Occipital lobe (tissue), 3 donors: ENCODE data around the gene LASP1NB. TPM values are rescaled to one million over a fixed set of nuclear protein-coding genes. Genes with fewer than 3 reads are reported as not detected.
A peak's percentile ranks its signal among the peaks of the same experiment; 100 is the strongest.
"Not testable (repeated sequence)": the region's sequence is repeated elsewhere in the genome, so short reads cannot be mapped to it uniquely, and the experiment has no call there.

Experiments used
- DNase-seq: peaks from one replicate; lab custom pipeline; 2025; lab: John Stamatoyannopoulos, UW
- small RNA-seq: library from RNA; depleted of rRNA; stranded (forward); fragments of <200 nt; gene quantifications from one replicate; pipeline ENCODE3, GENCODE V24; 2014
- total RNA-seq: library from RNA; depleted of rRNA; stranded (reverse); fragments of >200 nt; gene quantifications from one replicate; pipeline ENCODE4 v1.2.3, GENCODE V29; 2014

The LASP1NB gene

GRCh38 chr17:38959508-38959907, 34.1 kb downstream of the LASP1NB start:
- DNase-seq = no peak

GRCh38 chr17:38960402-38960801, 35.0 kb downstream of the LASP1NB start:
- no peak for DNase-seq

GRCh38 chr17:38961413-38961812, 36.0 kb downstream of the LASP1NB start:
- DNase-seq = no peak

GRCh38 chr17:38967290-38967738, 41.9 kb downstream of the LASP1NB start, which contains the start of gene FBXO47:
Gene FBXO47 (minus strand): TSS chr17:38967403. CDS start chr17:38963025, 4,378 bp downstream.
- DNase-seq = peak; percentile 80

GRCh38 chr17:38969281-38969680, 43.9 kb downstream of the LASP1NB start:
- no peak for DNase-seq

GRCh38 chr17:38970128-38970527, 44.7 kb downstream of the LASP1NB start:
- no peak for DNase-seq

GRCh38 chr17:38970804-38971203, 45.4 kb downstream of the LASP1NB start:
- no peak for DNase-seq

GRCh38 chr17:38976187-38976551, 50.8 kb downstream of the LASP1NB start:
- not testable (repeated sequence) for DNase-seq

GRCh38 chr17:38978180-38978579, 52.8 kb downstream of the LASP1NB start:
- DNase-seq = no peak

Small RNAs within 50 kb of the gene (small RNA-seq; reads per million reads assigned to genes)
- gene MIR6779 = not detected

Other genes with a start within 250 kb of the LASP1NB start
- 18.4 TPM for gene MLLT6, start 220.3 kb upstream of the LASP1NB start, total RNA-seq
- 2.3 TPM for gene CISD3, start 195.3 kb upstream of the LASP1NB start, total RNA-seq
- 4.8 TPM for gene PCGF2, start 177.3 kb upstream of the LASP1NB start, total RNA-seq
- 138 TPM for gene PSMB3, start 172.9 kb upstream of the LASP1NB start, total RNA-seq
- 166 TPM for gene PIP4K2B, start 126.1 kb upstream of the LASP1NB start, total RNA-seq
- 7.8 TPM for gene CWC25, start 100.3 kb upstream of the LASP1NB start, total RNA-seq
- gene RPL23, start 71.9 kb upstream of the LASP1NB start, total RNA-seq = 1,678 TPM
- gene LASP1, start 55.6 kb upstream of the LASP1NB start, total RNA-seq = 49.4 TPM
- gene FBXO47, start 41.8 kb downstream of the LASP1NB start, total RNA-seq = not detected
- gene PLXDC1, start 226.0 kb downstream of the LASP1NB start, total RNA-seq = 9.4 TPM
- gene ARL5C, start 240.5 kb downstream of the LASP1NB start, total RNA-seq = not detected